HL-60 (cell line): ENCODE data around the gene CLDN3.

ENCODE experiments used
- DNase-seq, 2 experiments: peaks; one replicate each; pipeline ENCODE4 v3.0.0-alpha.2; 2010 to 2020; ENCODE audit warnings: low read depth in 1 of 2, low spot score in 1 of 2
- H3K27ac ChIP-seq: fragments of 250-450 bp; sonication (Bioruptor Pico); replicated peaks from 2 replicates; pipeline ENCODE4 v1.5.1; 2020; ENCODE audit warnings: mild to moderate bottlenecking, moderate library complexity
- H3K27me3 ChIP-seq: fragments of 250-450 bp; sonication (Bioruptor Pico); 2 replicates; pipeline ENCODE4 v1.5.1; 2021; ENCODE audit warnings: mild to moderate bottlenecking, moderate library complexity; ENCODE audit not compliant: insufficient read depth, poor library complexity, severe bottlenecking
- H3K4me3 ChIP-seq: replicated peaks from 2 replicates; pipeline ENCODE4 v1.5.1; 2011; ENCODE audit warnings: mild to moderate bottlenecking, control low read depth, low read length; ENCODE audit not compliant: insufficient read depth
- GABPA ChIP-seq: IDR thresholded peaks from 2 replicates; pipeline ENCODE4 v1.6.1; 2012; ENCODE audit warnings: low read depth
- POLR2AphosphoS5 ChIP-seq: IDR thresholded peaks from 2 replicates; pipeline ENCODE4 v1.6.1; 2012; ENCODE audit warnings: low read depth
- SPI1 ChIP-seq: IDR thresholded peaks from 2 replicates; pipeline ENCODE4 v1.6.1; 2012; ENCODE audit warnings: low read depth, mild to moderate bottlenecking, borderline replicate concordance
- TF ChIP-seq, protein P1 (sequence below): IDR thresholded peaks from one replicate; pipeline ENCODE4 v1.5.1; 2011; ENCODE audit warnings: low read length, control low read depth, inconsistent platforms; ENCODE audit not compliant: insufficient read depth
- TF ChIP-seq, protein P2 (sequence below): IDR thresholded peaks from 2 replicates; pipeline ENCODE4 v1.6.1; 2012; ENCODE audit warnings: low read depth; ENCODE audit not compliant: insufficient replicate concordance

Gene CLDN3

DNA sequence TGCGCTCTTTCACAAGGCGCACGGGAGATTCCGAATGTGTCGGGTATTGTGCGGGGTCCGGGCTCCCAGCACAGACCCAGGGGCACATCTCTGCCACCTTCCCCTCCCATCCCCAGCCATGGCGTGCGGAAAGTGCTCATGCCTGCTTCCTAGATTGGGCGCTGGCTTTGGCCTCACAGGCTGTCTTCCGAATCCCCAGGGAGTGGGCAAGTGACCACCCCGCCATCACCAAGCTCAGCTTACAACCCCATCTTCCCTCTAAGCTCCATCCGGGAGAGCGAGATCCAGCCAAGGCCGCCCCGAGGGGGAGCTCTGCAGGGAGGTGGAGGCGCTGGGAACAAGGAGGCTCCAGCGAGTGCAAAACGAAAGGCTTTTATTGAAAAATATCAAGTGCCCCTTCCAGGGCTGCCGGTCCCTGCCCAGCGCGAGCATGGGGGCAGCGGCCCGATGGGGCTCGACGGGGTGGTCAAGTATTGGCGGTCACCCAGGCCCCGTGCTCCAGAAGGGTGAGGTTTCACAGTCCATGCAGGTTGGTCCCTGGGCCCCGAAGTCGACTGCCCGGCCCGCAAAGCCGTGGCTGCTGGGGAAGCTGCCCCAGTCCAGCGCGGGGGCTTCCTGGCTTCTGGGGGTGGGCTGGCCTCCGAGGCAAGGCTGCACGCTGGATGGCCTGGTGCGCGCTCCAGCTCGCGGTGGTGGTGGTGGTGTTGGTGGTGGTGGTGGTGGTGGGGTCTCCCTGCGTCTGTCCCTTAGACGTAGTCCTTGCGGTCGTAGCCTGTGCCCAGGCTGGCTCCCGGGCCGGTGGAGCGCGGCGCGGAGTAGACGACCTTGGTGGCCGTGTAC, 1.2 kb downstream of the CLDN3 start:
- no peak for TF ChIP-seq SPI1
- TF ChIP-seq, protein P1, sequence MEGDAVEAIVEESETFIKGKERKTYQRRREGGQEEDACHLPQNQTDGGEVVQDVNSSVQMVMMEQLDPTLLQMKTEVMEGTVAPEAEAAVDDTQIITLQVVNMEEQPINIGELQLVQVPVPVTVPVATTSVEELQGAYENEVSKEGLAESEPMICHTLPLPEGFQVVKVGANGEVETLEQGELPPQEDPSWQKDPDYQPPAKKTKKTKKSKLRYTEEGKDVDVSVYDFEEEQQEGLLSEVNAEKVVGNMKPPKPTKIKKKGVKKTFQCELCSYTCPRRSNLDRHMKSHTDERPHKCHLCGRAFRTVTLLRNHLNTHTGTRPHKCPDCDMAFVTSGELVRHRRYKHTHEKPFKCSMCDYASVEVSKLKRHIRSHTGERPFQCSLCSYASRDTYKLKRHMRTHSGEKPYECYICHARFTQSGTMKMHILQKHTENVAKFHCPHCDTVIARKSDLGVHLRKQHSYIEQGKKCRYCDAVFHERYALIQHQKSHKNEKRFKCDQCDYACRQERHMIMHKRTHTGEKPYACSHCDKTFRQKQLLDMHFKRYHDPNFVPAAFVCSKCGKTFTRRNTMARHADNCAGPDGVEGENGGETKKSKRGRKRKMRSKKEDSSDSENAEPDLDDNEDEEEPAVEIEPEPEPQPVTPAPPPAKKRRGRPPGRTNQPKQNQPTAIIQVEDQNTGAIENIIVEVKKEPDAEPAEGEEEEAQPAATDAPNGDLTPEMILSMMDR: no peak
- TF ChIP-seq, protein P2, sequence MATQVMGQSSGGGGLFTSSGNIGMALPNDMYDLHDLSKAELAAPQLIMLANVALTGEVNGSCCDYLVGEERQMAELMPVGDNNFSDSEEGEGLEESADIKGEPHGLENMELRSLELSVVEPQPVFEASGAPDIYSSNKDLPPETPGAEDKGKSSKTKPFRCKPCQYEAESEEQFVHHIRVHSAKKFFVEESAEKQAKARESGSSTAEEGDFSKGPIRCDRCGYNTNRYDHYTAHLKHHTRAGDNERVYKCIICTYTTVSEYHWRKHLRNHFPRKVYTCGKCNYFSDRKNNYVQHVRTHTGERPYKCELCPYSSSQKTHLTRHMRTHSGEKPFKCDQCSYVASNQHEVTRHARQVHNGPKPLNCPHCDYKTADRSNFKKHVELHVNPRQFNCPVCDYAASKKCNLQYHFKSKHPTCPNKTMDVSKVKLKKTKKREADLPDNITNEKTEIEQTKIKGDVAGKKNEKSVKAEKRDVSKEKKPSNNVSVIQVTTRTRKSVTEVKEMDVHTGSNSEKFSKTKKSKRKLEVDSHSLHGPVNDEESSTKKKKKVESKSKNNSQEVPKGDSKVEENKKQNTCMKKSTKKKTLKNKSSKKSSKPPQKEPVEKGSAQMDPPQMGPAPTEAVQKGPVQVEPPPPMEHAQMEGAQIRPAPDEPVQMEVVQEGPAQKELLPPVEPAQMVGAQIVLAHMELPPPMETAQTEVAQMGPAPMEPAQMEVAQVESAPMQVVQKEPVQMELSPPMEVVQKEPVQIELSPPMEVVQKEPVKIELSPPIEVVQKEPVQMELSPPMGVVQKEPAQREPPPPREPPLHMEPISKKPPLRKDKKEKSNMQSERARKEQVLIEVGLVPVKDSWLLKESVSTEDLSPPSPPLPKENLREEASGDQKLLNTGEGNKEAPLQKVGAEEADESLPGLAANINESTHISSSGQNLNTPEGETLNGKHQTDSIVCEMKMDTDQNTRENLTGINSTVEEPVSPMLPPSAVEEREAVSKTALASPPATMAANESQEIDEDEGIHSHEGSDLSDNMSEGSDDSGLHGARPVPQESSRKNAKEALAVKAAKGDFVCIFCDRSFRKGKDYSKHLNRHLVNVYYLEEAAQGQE: no peak
- TF ChIP-seq POLR2AphosphoS5: no peak
- no peak for TF ChIP-seq GABPA
- H3K27ac ChIP-seq: no peak overlapping the region

DNA sequence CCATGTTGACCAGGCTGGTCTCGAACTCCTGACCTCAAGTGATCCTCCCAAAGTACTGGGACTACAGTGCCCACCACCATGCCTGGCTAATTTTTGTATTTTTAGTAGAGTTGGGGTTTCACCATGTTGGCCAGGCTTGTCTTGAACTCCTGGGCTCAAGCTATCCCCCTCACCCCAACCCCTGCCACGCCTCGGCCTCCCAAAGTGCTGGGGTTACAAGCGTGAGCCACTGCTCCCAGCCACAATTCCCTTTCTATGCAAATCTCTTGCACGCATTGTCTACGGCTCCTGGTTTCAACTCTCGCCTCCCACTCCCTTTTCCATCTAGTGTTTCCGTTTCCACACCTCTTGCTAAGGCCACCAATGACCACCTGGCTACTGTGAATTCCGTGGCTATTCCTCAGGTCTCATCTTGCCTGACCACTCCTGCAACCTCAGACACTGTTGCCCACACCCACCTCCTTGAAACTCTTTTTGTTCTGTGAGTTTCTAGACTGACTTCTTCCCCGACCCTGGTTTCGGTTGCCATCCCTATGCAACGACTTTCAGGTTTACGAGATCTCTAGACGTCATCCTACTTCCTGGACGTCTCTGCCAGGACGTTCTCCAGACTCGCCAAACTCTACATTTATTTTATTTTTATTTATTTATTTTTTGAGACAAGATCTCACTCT, 3.4 kb downstream of the CLDN3 start:
- TF ChIP-seq, protein P2: no peak
- TF ChIP-seq, protein P1: no peak
- TF ChIP-seq SPI1 (no peak), GABPA (no peak), POLR2AphosphoS5 (no peak)
- H3K4me3 ChIP-seq: no peak overlapping the region
- DNase-seq: no peak
- H3K27ac ChIP-seq: no peak overlapping the region
- peaks cover 31% of the 10 kb centered on the region for H3K27me3 ChIP-seq

More for the DNA sequence above, 1.2 kb downstream of the CLDN3 start:
- no peak overlapping the region for H3K4me3 ChIP-seq
- no peak for DNase-seq
- peaks cover 32% of the 10 kb centered on the region for H3K27me3 ChIP-seq

DNA sequence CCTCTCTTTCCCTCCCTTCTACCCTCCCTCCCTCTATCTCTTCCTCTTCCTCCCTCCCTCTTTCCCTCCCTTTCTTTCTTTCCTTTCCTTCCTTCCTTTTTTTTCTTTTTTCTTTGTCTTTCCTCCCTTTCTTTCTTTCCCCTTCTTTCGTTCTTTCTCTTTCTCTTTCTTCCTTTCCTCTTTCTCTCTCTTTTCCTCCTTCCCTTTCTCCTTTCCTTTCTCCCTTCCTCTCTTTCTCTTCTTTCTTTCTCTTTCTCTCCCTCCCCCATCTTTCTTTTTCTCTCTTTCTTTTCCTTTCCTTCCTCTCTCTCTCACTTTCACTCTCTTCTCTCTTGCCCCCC, 7.4 kb downstream of the CLDN3 start:
- DNase-seq: no peak
- TF ChIP-seq, protein P2: no peak
- no peak for TF ChIP-seq POLR2AphosphoS5
- TF ChIP-seq SPI1: no peak
- no peak for TF ChIP-seq GABPA
- TF ChIP-seq, protein P1: no peak
- H3K27ac ChIP-seq: no peak overlapping the region
- no peak overlapping the region for H3K4me3 ChIP-seq
- no peaks in the 10 kb centered on the region for H3K27me3 ChIP-seq
